Endothelial cell of umbilical vein (primary cell): ENCODE measurements around the gene U2AF2. TPM values are rescaled to one million over a fixed set of nuclear protein-coding genes. Genes with fewer than 3 reads are reported as not detected.

Source experiments
- BruUV-seq: library from RNA; stranded (reverse); fragments of 400-500 nt; replicated peaks from 2 replicates; lab custom pipeline; 2021; lab: Mats Ljungman, UMichigan
- CTCF ChIA-PET: fragments of 300-600, 350-600 bp; sonication (Branson Sonifier 250); formaldehyde crosslinking; loops from one replicate; lab custom pipeline; 2021; ENCODE audit warnings: antibody characterized with exemption, inconsistent platforms; lab: Charles Lee
- POLR2A ChIA-PET: fragments of 300-600, 350-600 bp; sonication (Branson Sonifier 250); formaldehyde crosslinking; loops from one replicate; lab custom pipeline; 2021; ENCODE audit warnings: antibody characterized with exemption, inconsistent platforms; lab: Charles Lee
- DNase-seq: peaks from one replicate; pipeline ENCODE4 v3.0.0-alpha.2; 2011; ENCODE audit warnings: low read depth, low spot score
- FAIRE-seq: peaks from 2 replicates; lab custom pipeline; 2011; peaks lifted over from hg19 to GRCh38; lab: Jason Lieb, UNC
- H2AFZ ChIP-seq: 2 replicates; pipeline ENCODE4 v1.6.0; 2012; ENCODE audit warnings: low read depth, low read length, control low read depth, inconsistent platforms
- H3K27ac ChIP-seq: 2 replicates; pipeline ENCODE4 v1.5.1; 2011; ENCODE audit warnings: low read depth, mild to moderate bottlenecking, control low read depth, low read length, moderate library complexity; ENCODE audit not compliant: insufficient read depth
- H3K27me3 ChIP-seq, 2 experiments: 2 replicates each; pipeline versions ENCODE4 v1.6.0 to v1.6.1; 2011; ENCODE audit warnings: low read length in 2 of 2, mixed read lengths in 1 of 2; ENCODE audit not compliant: control insufficient read depth in 2 of 2, insufficient read depth in 2 of 2
- H3K36me3 ChIP-seq, 2 experiments: 2 replicates in 1 of 2; 3 replicates in 1 of 2; pipeline ENCODE4 v1.5.1; 2011; ENCODE audit warnings: low read length in 2 of 2, mild to moderate bottlenecking in 1 of 2, moderate library complexity in 1 of 2; ENCODE audit not compliant: control insufficient read depth in 2 of 2, insufficient read depth in 2 of 2; ENCODE audit errors: extremely low read depth in 1 of 2
- H3K4me1 ChIP-seq: 3 replicates; pipeline ENCODE4 v1.5.1; 2011; ENCODE audit warnings: mild to moderate bottlenecking, low read length; ENCODE audit not compliant: control insufficient read depth, insufficient read depth; ENCODE audit errors: extremely low read depth
- H3K4me2 ChIP-seq: 2 replicates; pipeline ENCODE4 v1.6.1; 2011; ENCODE audit warnings: low read length, control low read depth, mixed read lengths; ENCODE audit not compliant: insufficient read depth
- H3K4me3 ChIP-seq, 3 experiments: fragments of 200-600 bp in 1 of 3; sonication (generic), shearing (Covaris generic) in 1 of 3; replicated peaks in 1 of 3; 2 replicates each; pipeline ENCODE4 v1.5.1; 2011 to 2016; ENCODE audit warnings: control low read depth in 3 of 3, low read length in 3 of 3, mild to moderate bottlenecking in 2 of 3, inconsistent platforms in 1 of 3, low read depth in 1 of 3, moderate library complexity in 1 of 3; ENCODE audit not compliant: insufficient read depth in 1 of 3
- H3K79me2 ChIP-seq: 2 replicates; pipeline ENCODE4 v1.6.0; 2012; ENCODE audit warnings: low read length, inconsistent platforms; ENCODE audit not compliant: control insufficient read depth, insufficient read depth
- H3K9ac ChIP-seq: replicated peaks from 2 replicates; pipeline ENCODE3; 2011; ENCODE audit warnings: low read length, control low read depth; ENCODE audit not compliant: insufficient read depth; ENCODE audit errors: extremely low read depth
- H3K9me1 ChIP-seq: replicated peaks from 3 replicates; pipeline ENCODE4 v1.6.0; 2011; ENCODE audit warnings: mild to moderate bottlenecking, low read length; ENCODE audit not compliant: control insufficient read depth, insufficient read depth; ENCODE audit errors: extremely low read depth
- H3K9me3 ChIP-seq: replicated peaks from 2 replicates; pipeline ENCODE4 v1.5.1; 2012; ENCODE audit warnings: low read length, inconsistent platforms; ENCODE audit not compliant: control insufficient read depth, insufficient read depth
- H4K20me1 ChIP-seq: replicated peaks from 2 replicates; pipeline ENCODE3; 2011; ENCODE audit warnings: mild to moderate bottlenecking, low read length; ENCODE audit not compliant: control insufficient read depth, insufficient read depth; ENCODE audit errors: extremely low read depth
- CTCF ChIP-seq, 2 donors: IDR thresholded peaks; 1 replicate in 1 of 2; 2 replicates in 1 of 2; pipeline ENCODE4 v1.5.1; 2011; ENCODE audit warnings: low read length in 2 of 2, mild to moderate bottlenecking in 2 of 2, moderate library complexity in 2 of 2, control low read depth in 1 of 2, inconsistent platforms in 1 of 2, low read depth in 1 of 2; ENCODE audit not compliant: insufficient read depth in 1 of 2; ENCODE audit errors: extremely low read depth in 1 of 2
- EZH2 ChIP-seq: IDR thresholded peaks from 2 replicates; pipeline ENCODE4 v1.6.1; 2012; ENCODE audit warnings: borderline replicate concordance, low read depth, mild to moderate bottlenecking, moderate library complexity, low read length, inconsistent platforms; ENCODE audit not compliant: severe bottlenecking
- FOS ChIP-seq: IDR thresholded peaks from 2 replicates; pipeline ENCODE4 v1.6.1; 2011; ENCODE audit warnings: mild to moderate bottlenecking, low read length, moderate library complexity, borderline replicate concordance; ENCODE audit not compliant: insufficient read depth
- GATA2 ChIP-seq: IDR thresholded peaks from 2 replicates; pipeline ENCODE4 v1.7.0; 2011; ENCODE audit warnings: low read depth, mild to moderate bottlenecking, moderate library complexity, mixed read lengths, low read length; ENCODE audit not compliant: insufficient read length, insufficient read depth
- JUN ChIP-seq: IDR thresholded peaks from 2 replicates; pipeline ENCODE4 v1.6.1; 2011; ENCODE audit warnings: borderline replicate concordance, low read depth; ENCODE audit not compliant: insufficient read length, insufficient read depth
- MAX ChIP-seq: IDR thresholded peaks from 2 replicates; pipeline ENCODE4 v1.6.1; 2011; ENCODE audit not compliant: insufficient read depth, insufficient read length
- MYC ChIP-seq: IDR thresholded peaks from one replicate; pipeline ENCODE4 v1.6.1; 2011; ENCODE audit warnings: mild to moderate bottlenecking, low read depth, low read length
- POLR2A ChIP-seq: IDR thresholded peaks from 2 replicates; pipeline ENCODE4 v1.6.1; 2012; ENCODE audit warnings: low read depth, mild to moderate bottlenecking, control low read depth, low read length
- POLR2AphosphoS5 ChIP-seq: IDR thresholded peaks from 2 replicates; pipeline ENCODE4 v1.6.1; 2012; ENCODE audit warnings: low read depth, mild to moderate bottlenecking, control low read depth, low read length, moderate library complexity; ENCODE audit not compliant: insufficient read depth
- dilution Hi-C: fragments of 300-500 bp; cut with MboI; formaldehyde crosslinking; loops from one replicate; pipeline ENCODE4 v1.15.0; 2019; ENCODE audit warnings: low sequenced_read_pairs; ENCODE audit not compliant: extremely low pct_ligation_motif_present
- intact Hi-C: fragments of 100-400 bp; cut with micrococcal nuclease; formaldehyde crosslinking; loops from one replicate; pipeline ENCODE4 v1.10.0; 2022
- polyA plus RNA-seq, 4 experiments: library from polyadenylated mRNA; depleted of rRNA in 3 of 4; stranded (reverse) in 3 of 4; unstranded in 1 of 4; fragments of >200 nt; gene quantifications; 2 replicates each; pipeline versions ENCODE4 v1.2.1 to v1.2.3, GENCODE V29; 2011 to 2012; ENCODE audit warnings: missing spikeins in 1 of 4
- total RNA-seq: library from RNA; stranded (reverse); gene quantifications from 2 replicates; pipeline ENCODE4 v1.2.3, GENCODE V29; 2021

U2AF2 gene
- total and polyA plus RNA-seq, 2 donors (not counting 3 experiments of a cell fraction or from before 2014, with no cell fraction given) = 183 to 259 TPM

DNA sequence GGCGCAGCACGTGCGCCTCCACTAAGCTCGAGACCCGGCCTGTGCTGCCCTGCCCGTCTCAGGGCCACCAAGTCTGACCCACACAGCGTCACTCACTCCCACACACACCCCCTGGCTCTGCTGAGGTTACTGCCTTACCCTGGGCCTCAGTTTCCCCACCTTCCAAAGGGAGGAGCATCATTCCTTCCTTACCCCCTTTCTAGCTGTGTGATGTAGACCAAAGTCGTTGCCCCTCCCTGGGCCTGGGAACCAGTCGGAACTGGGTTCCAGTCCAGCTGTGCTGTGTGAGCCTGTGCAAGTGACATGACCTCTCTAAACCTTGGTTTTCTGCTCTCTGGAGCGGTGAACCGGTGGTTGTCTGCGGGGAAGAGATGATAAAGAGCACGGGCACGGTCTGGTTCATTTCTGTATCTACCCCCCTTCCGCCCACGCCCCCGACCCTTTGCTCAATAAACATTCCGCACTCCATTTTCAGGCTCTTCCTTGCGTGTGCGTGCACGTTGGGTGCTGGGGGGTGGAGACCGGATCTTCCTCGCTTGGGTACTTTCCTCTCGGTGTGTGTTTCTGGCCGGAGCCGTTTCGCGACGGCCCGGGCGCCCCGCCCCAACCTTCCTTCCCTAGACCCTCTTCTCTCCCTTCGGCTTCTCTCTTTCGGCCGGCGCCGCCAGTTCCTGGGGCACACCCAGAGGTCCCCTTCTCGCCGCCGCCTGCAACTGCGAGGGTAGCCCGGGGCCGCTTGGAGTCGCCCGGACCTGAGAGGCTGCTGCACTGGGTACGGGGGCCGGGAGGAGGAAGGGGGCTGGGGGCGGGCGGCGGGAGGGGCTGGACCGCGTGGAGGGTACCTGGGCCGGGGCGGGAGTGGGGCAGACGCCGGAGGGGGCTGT, 11.6 kb upstream of the U2AF2 start, which contains the start of gene ZNF581:
ZNF581 (plus strand) TSS at position 647 of the 884 bp plus-strand sequence. CDS start 923 bp downstream, outside the sequence.
- intact Hi-C loops (loop anchor here (1.0 to 5.0 kb wide), 2 partner anchors 8 to 556 kb away; no protein-coding TSS in a partner anchor), dilution Hi-C loops (no loop called here)
- H3K27ac ChIP-seq = no peak within 1 kb of the TSS
- peak within 1 kb of the TSS; percentile 53 for H3K4me2 ChIP-seq
- H4K20me1 ChIP-seq = no peaks in the 10 kb centered on the region
- no peaks in the 10 kb centered on the region for H3K27me3 ChIP-seq
- DNase-seq (peak; percentile 68), FAIRE-seq (peak; percentile 88)
- peaks cover 23% of the 10 kb centered on the region for H3K79me2 ChIP-seq
- no peaks in the 10 kb centered on the region for H3K9me1 ChIP-seq
- no peaks in the 10 kb centered on the region for H3K9me3 ChIP-seq
- POLR2A ChIA-PET = interaction anchor here (0.6 to 1.3 kb wide), 2 partner anchors 11 kb away, joined by 3 to 4 read pairs; partner anchors contain the start of gene U2AF2
- H3K4me3 ChIP-seq = peak within 1 kb of the TSS; percentile 60 to 75 (median 61)
- TSS peak; percentile 18 for BruUV-seq
- no peak for TF ChIP-seq GATA2
- TF ChIP-seq FOS = no peak
- no peak for TF ChIP-seq JUN
- TF ChIP-seq MYC = peak; percentile 18
- TF ChIP-seq POLR2AphosphoS5 = peak; percentile 68
- peak; percentile 55 for TF ChIP-seq POLR2A
- peak; percentile 31 for TF ChIP-seq MAX
- TF ChIP-seq EZH2 = no peak
- no peak for TF ChIP-seq CTCF (IDR thresholded peaks at IDR 0.05; ENCODE audit: extremely low read depth in 1 of 2, insufficient read depth in 1 of 2, low read depth in 1 of 2, low read length in 2 of 2)
- CTCF ChIA-PET = interaction anchor here (0.6 to 2.0 kb wide), 2 partner anchors 10 to 470 kb away, joined by 4 to 14 read pairs; no protein-coding TSS in a partner anchor
- H3K36me3 ChIP-seq = peaks cover 3 to 10% of the 10 kb centered on the region in 2 experiments
- peaks cover 30% of the 10 kb centered on the region for H3K4me1 ChIP-seq
- peak within 1 kb of the TSS; percentile 4 for H2AFZ ChIP-seq
- peak within 1 kb of the TSS; percentile 61 for H3K9ac ChIP-seq
